GM21723 (cell line): ENCODE data around the gene GIMAP2.
"Not testable (repeated sequence)": the region's sequence is repeated elsewhere in the genome, so short reads cannot be mapped to it uniquely, and the experiment has no call there.

ENCODE experiments used
- ATAC-seq: cut with Tn5 transposase; IDR thresholded peaks from one replicate; pipeline ENCODE4 v1.9.1; 2021; ENCODE audit warnings: mild to moderate bottlenecking, moderate library complexity; ENCODE audit not compliant: unreplicated experiment

The GIMAP2 gene

GRCh38 chr7:150676276-150676675 is 9.2 kb upstream of the GIMAP2 start:
- ATAC-seq = not testable (repeated sequence)

- not testable (repeated sequence) for ATAC-seq
These were observed 8.7 kb upstream of the GIMAP2 start for GRCh38 chr7:150676854-150677253.

GRCh38 chr7:150678601-150679000 is 6.9 kb upstream of the GIMAP2 start:
- not testable (repeated sequence) for ATAC-seq

- not testable (repeated sequence) for ATAC-seq
These were observed 5.1 kb upstream of the GIMAP2 start for GRCh38 chr7:150680364-150680763.

- peak; percentile 50 for ATAC-seq
These were observed 625 bp downstream of the GIMAP2 start for GRCh38 chr7:150686030-150686631.

- ATAC-seq = no peak
These were observed 3.1 kb downstream of the GIMAP2 start for GRCh38 chr7:150688630-150689029.

- ATAC-seq = no peak
These were observed 10.1 kb downstream of the GIMAP2 start for GRCh38 chr7:150695654-150696053.

- no peak for ATAC-seq
These were observed 17.7 kb downstream of the GIMAP2 start for GRCh38 chr7:150703209-150703608.

- no peak for ATAC-seq
These were observed 29.8 kb downstream of the GIMAP2 start for GRCh38 chr7:150715293-150715692.

- no peak for ATAC-seq
These were observed 30.2 kb downstream of the GIMAP2 start for GRCh38 chr7:150715738-150716137.

GRCh38 chr7:150716368-150716767 is 30.9 kb downstream of the GIMAP2 start, which contains the start of gene GIMAP1:
Gene GIMAP1 (plus strand): TSS chr7:150716613. CDS start chr7:150719048, 2,435 bp downstream.
- peak; percentile 73 for ATAC-seq

- ATAC-seq = no peak
These were observed 31.4 kb downstream of the GIMAP2 start for GRCh38 chr7:150716939-150717338.

- no peak for ATAC-seq
These were observed 32.4 kb downstream of the GIMAP2 start for GRCh38 chr7:150717814-150718420.

GRCh38 chr7:150719436-150719835 is 33.9 kb downstream of the GIMAP2 start:
- ATAC-seq = no peak

- no peak for ATAC-seq
These were observed 34.7 kb downstream of the GIMAP2 start for GRCh38 chr7:150719960-150720891.

- ATAC-seq = no peak
These were observed 36.5 kb downstream of the GIMAP2 start for GRCh38 chr7:150721970-150722373.

GRCh38 chr7:150722431-150722931 is 37.0 kb downstream of the GIMAP2 start:
- no peak for ATAC-seq

- no peak for ATAC-seq
These were observed 38.0 kb downstream of the GIMAP2 start for GRCh38 chr7:150723467-150723866.

- no peak for ATAC-seq
These were observed 41.9 kb downstream of the GIMAP2 start for GRCh38 chr7:150727381-150727780.

GRCh38 chr7:150728011-150728410 is 42.5 kb downstream of the GIMAP2 start:
- no peak for ATAC-seq

- no peak for ATAC-seq
These were observed 43.1 kb downstream of the GIMAP2 start for GRCh38 chr7:150728609-150729008.
